ENCODE results near the gene WBP2.

WBP2 gene

DNA sequence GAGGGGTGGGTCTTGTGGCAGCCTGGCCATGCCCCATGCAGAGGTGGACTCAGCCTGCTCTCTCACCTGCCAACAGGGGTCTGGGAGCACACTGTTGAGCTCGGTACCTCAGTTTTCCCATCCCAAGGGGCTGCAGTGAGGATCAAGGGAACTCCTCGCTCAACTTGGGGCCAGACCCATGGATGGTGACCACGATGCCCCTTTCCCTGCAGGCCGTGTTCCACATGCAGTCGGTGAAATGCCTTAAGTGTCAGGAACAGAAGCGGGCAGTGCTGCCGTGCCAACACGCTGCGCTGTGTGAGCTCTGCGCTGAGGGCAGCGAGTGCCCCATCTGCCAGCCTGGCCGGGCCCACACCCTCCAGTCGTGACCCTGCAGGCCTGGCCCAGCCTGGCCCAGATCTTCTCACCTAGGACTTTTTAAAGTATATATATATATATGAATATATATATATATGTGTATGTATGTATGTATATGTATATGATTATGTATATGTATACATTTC, 31.0 kb downstream of the WBP2 start:
- no peaks in the 10 kb centered on the region for H3K4me1 ChIP-seq (ENCODE audit: control insufficient read depth, insufficient read depth, low read length)
- H3K27ac ChIP-seq (ENCODE audit: extremely low read depth, low read depth, low read length): no peak overlapping the region
- TF ChIP-seq KLF1 (tag by site-specific recombination; IDR thresholded peaks at IDR 0.05): no peak
- no peak for TF ChIP-seq ZNF2 (tag by site-specific recombination; IDR thresholded peaks at IDR 0.05)
- no peak for TF ChIP-seq REST (tag by site-specific recombination; IDR thresholded peaks at IDR 0.05)
- no peak for TF ChIP-seq ZNF121 (tag by site-specific recombination; IDR thresholded peaks at IDR 0.05)
- TF ChIP-seq, protein P1, sequence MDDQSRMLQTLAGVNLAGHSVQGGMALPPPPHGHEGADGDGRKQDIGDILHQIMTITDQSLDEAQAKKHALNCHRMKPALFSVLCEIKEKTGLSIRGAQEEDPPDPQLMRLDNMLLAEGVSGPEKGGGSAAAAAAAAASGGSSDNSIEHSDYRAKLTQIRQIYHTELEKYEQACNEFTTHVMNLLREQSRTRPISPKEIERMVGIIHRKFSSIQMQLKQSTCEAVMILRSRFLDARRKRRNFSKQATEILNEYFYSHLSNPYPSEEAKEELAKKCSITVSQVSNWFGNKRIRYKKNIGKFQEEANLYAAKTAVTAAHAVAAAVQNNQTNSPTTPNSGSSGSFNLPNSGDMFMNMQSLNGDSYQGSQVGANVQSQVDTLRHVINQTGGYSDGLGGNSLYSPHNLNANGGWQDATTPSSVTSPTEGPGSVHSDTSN (CRISPR knock-in tag; IDR thresholded peaks at IDR 0.05): no peak
- TF ChIP-seq ZFP41 (tag by site-specific recombination; IDR thresholded peaks at IDR 0.05; ENCODE audit: borderline replicate concordance): no peak
- TF ChIP-seq ZNF513 (tag by site-specific recombination; IDR thresholded peaks at IDR 0.05): no peak
- TF ChIP-seq ZNF621 (tag by site-specific recombination; IDR thresholded peaks at IDR 0.05): no peak
- TF ChIP-seq ZNF701 (tag by site-specific recombination; IDR thresholded peaks at IDR 0.05): no peak
- CTCF ChIA-PET: interaction anchor here (3.3 kb wide), 1 partner anchor 7 kb away, joined by 23 read pairs; no protein-coding TSS in a partner anchor
- H3K4me3 ChIP-seq (ENCODE audit: low read depth, low read length): no peak overlapping the region
- H3K9me3 ChIP-seq (ENCODE audit: control insufficient read depth, insufficient read depth, low read depth, low read length): no peaks in the 10 kb centered on the region
- POLR2A ChIA-PET: interaction anchor here (0.8 to 2.4 kb wide), 2 partner anchors 18 to 44 kb away, joined by 3 to 8 read pairs; no protein-coding TSS in a partner anchor
- peaks cover 15 to 72% of the 10 kb centered on the region in 2 experiments for H3K36me3 ChIP-seq (ENCODE audit: control insufficient read depth in 2 of 2, insufficient read depth in 1 of 2, low read length in 2 of 2)

- no peaks in the 10 kb centered on the region for H3K9me3 ChIP-seq (ENCODE audit: control insufficient read depth, insufficient read depth, low read depth, low read length)
- no peaks in the 10 kb centered on the region for H3K4me1 ChIP-seq (ENCODE audit: control insufficient read depth, insufficient read depth, low read length)
- TF ChIP-seq ZNF366 (tag by site-specific recombination; conservative IDR thresholded peaks at IDR 0.05) (no peak), GLIS2 (tag by site-specific recombination; IDR thresholded peaks at IDR 0.05) (peak; percentile 13; the same call in 1 of the 2 replicates), ZIC2 (tag by site-specific recombination; IDR thresholded peaks at IDR 0.05) (peak; percentile 42), ZNF394 (tag by site-specific recombination; IDR thresholded peaks at IDR 0.05; ENCODE audit: borderline replicate concordance) (peak; percentile 56), SP3 (tag by site-specific recombination; IDR thresholded peaks at IDR 0.05) (no peak)
- TF ChIP-seq, protein P2, sequence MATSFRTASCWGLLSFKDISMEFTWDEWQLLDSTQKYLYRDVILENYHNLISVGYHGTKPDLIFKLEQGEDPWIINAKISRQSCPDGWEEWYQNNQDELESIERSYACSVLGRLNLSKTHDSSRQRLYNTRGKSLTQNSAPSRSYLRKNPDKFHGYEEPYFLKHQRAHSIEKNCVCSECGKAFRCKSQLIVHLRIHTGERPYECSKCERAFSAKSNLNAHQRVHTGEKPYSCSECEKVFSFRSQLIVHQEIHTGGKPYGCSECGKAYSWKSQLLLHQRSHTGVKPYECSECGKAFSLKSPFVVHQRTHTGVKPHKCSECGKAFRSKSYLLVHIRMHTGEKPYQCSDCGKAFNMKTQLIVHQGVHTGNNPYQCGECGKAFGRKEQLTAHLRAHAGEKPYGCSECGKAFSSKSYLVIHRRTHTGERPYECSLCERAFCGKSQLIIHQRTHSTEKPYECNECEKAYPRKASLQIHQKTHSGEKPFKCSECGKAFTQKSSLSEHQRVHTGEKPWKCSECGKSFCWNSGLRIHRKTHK (tag by site-specific recombination; IDR thresholded peaks at IDR 0.05): no peak
- ChIA-PET POLR2A (interaction anchor here (0.8 to 2.4 kb wide), 2 partner anchors 17 to 43 kb away, joined by 3 to 8 read pairs; no protein-coding TSS in a partner anchor), CTCF (interaction anchor here (0.9 kb wide), 1 partner anchor 41 kb away, joined by 4 read pairs; no protein-coding TSS in a partner anchor)
- H3K4me3 ChIP-seq (ENCODE audit: low read depth, low read length): no peak overlapping the region
- H3K27ac ChIP-seq (ENCODE audit: extremely low read depth, low read depth, low read length): no peak overlapping the region
- H3K36me3 ChIP-seq (ENCODE audit: control insufficient read depth in 2 of 2, insufficient read depth in 1 of 2, low read length in 2 of 2): peaks cover 15 to 79% of the 10 kb centered on the region in 2 experiments
Measured at GRCh38 chr17:75823257-75824041, 31.7 kb downstream of the WBP2 start.

Measured in HEK293 (cell line).